Measurements from ENCODE around the gene PELO. TPM values are rescaled to one million over a fixed set of nuclear protein-coding genes. Genes with fewer than 3 reads are reported as not detected.
A peak's percentile ranks its signal among the peaks of the same experiment; 100 is the strongest.

PELO gene
- total RNA-seq, 2 donors from 2014 or later, result 10.2 to 14.9 TPM

DNA sequence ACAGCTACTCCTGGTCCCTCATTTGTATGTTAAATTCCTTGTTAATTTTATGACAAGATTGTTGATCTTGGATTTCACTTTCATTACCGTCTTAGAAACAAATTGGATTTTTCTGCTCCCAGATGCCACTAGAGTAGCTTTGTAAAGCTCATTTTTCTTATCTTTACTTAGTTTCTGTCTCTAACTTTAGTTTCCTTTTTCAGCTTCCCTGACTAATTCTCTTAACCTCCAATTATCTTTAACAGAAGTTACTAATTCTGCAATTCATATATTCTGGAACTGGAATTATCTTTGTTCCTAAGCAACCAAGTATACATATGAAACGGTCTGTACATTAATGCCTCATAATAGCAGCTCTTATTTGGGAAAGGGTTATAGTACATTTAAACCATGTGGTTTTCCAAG lies 16.7 kb downstream of the PELO start:
- Histone ChIP-seq H3K36me3 (ENCODE audit: control insufficient read depth, insufficient read depth, low read length) (peaks cover 5% of the 10 kb centered on the region), H3K27ac (ENCODE audit: low read depth, low read length) (no peak overlapping the region), H3K9ac (ENCODE audit: extremely low read depth, low read length, poor library complexity, severe bottlenecking) (no peak overlapping the region), H3K27me3 (ENCODE audit: control insufficient read depth, insufficient read depth, low read length, poor library complexity, severe bottlenecking) (no peaks in the 10 kb centered on the region), H3K9me3 (ENCODE audit: control insufficient read depth, low read length) (no peaks in the 10 kb centered on the region), H3K4me3 (ENCODE audit: low read length) (peak overlapping the region; percentile 32), H3K4me1 (ENCODE audit: control insufficient read depth, insufficient read depth, low read length) (peaks cover 12% of the 10 kb centered on the region)
- WGBS, 2 experiments (ENCODE audit: insufficient coverage in 1 of 2, insufficient read length in 1 of 2), result 93% methylated on average over 2 of the region's 2 CpGs; no CpG with 5 or more reads in 1 of the 2 experiments
- no peak for DNase-seq
- Mint-ChIP-seq H3K27me3 (ENCODE audit: insufficient read depth) (no peaks in the 10 kb centered on the region), H3K36me3 (ENCODE audit: low read depth) (peaks cover 8% of the 10 kb centered on the region), H3K9me3 (no peaks in the 10 kb centered on the region), H3K4me3 (no peak overlapping the region), H3K27ac (no peak overlapping the region), H3K4me1 (peaks cover 14% of the 10 kb centered on the region)
- TF ChIP-seq, protein P1, sequence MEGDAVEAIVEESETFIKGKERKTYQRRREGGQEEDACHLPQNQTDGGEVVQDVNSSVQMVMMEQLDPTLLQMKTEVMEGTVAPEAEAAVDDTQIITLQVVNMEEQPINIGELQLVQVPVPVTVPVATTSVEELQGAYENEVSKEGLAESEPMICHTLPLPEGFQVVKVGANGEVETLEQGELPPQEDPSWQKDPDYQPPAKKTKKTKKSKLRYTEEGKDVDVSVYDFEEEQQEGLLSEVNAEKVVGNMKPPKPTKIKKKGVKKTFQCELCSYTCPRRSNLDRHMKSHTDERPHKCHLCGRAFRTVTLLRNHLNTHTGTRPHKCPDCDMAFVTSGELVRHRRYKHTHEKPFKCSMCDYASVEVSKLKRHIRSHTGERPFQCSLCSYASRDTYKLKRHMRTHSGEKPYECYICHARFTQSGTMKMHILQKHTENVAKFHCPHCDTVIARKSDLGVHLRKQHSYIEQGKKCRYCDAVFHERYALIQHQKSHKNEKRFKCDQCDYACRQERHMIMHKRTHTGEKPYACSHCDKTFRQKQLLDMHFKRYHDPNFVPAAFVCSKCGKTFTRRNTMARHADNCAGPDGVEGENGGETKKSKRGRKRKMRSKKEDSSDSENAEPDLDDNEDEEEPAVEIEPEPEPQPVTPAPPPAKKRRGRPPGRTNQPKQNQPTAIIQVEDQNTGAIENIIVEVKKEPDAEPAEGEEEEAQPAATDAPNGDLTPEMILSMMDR (conservative IDR thresholded peaks at IDR 0.05), result no peak

DNA sequence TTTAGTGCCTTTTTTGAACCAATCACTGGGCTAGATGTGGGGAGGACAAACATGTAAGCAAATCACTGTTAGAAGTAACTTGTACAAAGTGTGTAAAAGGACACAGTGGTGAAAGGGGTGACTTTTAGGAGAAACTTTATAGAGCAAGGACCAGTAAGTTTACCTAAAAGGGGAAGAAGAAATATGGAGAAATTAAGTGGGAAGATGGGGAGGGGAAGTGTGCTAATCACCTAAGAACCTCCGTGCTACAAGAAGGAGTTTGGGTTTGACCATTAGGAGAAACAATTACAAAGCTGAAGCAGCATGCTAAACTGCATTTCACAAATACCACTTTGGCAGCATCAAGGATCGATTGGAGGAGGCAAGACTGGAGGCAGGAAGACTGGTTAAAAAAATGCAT lies 17.3 kb downstream of the PELO start:
- H3K4me1 ChIP-seq (ENCODE audit: control insufficient read depth, insufficient read depth, low read length), result peaks cover 12% of the 10 kb centered on the region
- H3K36me3 Mint-ChIP-seq (ENCODE audit: low read depth), result peaks cover 8% of the 10 kb centered on the region
- peaks cover 14% of the 10 kb centered on the region for H3K4me1 Mint-ChIP-seq
- no peaks in the 10 kb centered on the region for H3K27me3 Mint-ChIP-seq (ENCODE audit: insufficient read depth)
- DNase-seq, result no peak
- no peaks in the 10 kb centered on the region for H3K27me3 ChIP-seq (ENCODE audit: control insufficient read depth, insufficient read depth, low read length, poor library complexity, severe bottlenecking)
- 74 to 85% methylated on average over 2 of the region's 2 CpGs for WGBS, 2 experiments (ENCODE audit: insufficient coverage in 1 of 2, insufficient read length in 1 of 2)
- H3K27ac Mint-ChIP-seq, result no peak overlapping the region
- no peak overlapping the region for H3K4me3 ChIP-seq (ENCODE audit: low read length)
- H3K36me3 ChIP-seq (ENCODE audit: control insufficient read depth, insufficient read depth, low read length), result peaks cover 5% of the 10 kb centered on the region
- no peaks in the 10 kb centered on the region for H3K9me3 ChIP-seq (ENCODE audit: control insufficient read depth, low read length)
- H3K9ac ChIP-seq (ENCODE audit: extremely low read depth, low read length, poor library complexity, severe bottlenecking), result no peak overlapping the region
- no peak overlapping the region for H3K27ac ChIP-seq (ENCODE audit: low read depth, low read length)
- no peaks in the 10 kb centered on the region for H3K9me3 Mint-ChIP-seq
- TF ChIP-seq, protein P1 (conservative IDR thresholded peaks at IDR 0.05), result no peak
- no peak overlapping the region for H3K4me3 Mint-ChIP-seq

DNA sequence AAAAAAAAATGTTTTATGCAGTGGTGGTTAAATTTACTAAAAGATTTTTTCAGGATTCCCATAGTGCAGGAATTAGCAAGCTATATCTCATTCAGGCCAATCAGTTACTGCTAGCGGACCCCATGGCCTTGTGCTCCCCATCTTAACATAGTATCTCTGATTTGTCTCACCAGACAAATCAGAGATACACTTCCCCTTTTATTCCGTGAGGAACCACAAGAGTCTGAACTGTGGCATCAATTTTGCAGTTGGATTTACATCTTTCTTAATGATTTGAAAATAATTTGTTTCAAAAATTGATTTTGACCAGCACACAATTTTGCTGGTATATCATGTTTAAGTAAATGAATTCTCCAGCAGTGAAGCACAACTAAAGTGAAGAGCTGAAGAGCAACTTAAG lies 17.9 kb downstream of the PELO start:
- Histone ChIP-seq H3K9me3 (ENCODE audit: control insufficient read depth, low read length) (no peaks in the 10 kb centered on the region), H3K27ac (ENCODE audit: low read depth, low read length) (no peak overlapping the region), H3K4me1 (ENCODE audit: control insufficient read depth, insufficient read depth, low read length) (peaks cover 12% of the 10 kb centered on the region), H3K9ac (ENCODE audit: extremely low read depth, low read length, poor library complexity, severe bottlenecking) (no peak overlapping the region), H3K4me3 (ENCODE audit: low read length) (no peak overlapping the region), H3K27me3 (ENCODE audit: control insufficient read depth, insufficient read depth, low read length, poor library complexity, severe bottlenecking) (no peaks in the 10 kb centered on the region), H3K36me3 (ENCODE audit: control insufficient read depth, insufficient read depth, low read length) (peaks cover 5% of the 10 kb centered on the region)
- 89% methylated on average over 1 to 2 of the region's 2 CpGs for WGBS, 2 experiments (ENCODE audit: insufficient coverage in 1 of 2, insufficient read length in 1 of 2)
- no peak overlapping the region for H3K27ac Mint-ChIP-seq
- no peak overlapping the region for H3K4me3 Mint-ChIP-seq
- TF ChIP-seq, protein P1 (conservative IDR thresholded peaks at IDR 0.05), result no peak
- H3K27me3 Mint-ChIP-seq (ENCODE audit: insufficient read depth), result no peaks in the 10 kb centered on the region
- H3K36me3 Mint-ChIP-seq (ENCODE audit: low read depth), result peaks cover 8% of the 10 kb centered on the region
- no peaks in the 10 kb centered on the region for H3K9me3 Mint-ChIP-seq
- DNase-seq, result no peak
- H3K4me1 Mint-ChIP-seq, result peaks cover 18% of the 10 kb centered on the region
